SHP77 treated with DMSO at 0.1 percent for 48 hours (cell line): ENCODE measurements around the gene GPR137.
"Not testable (repeated sequence)": the region's sequence is repeated elsewhere in the genome, so short reads cannot be mapped to it uniquely, and the experiment has no call there.

Source experiments
- DNase-seq: peaks from one replicate; lab custom pipeline; 2025; lab: John Stamatoyannopoulos, UW

The GPR137 gene

GRCh38 chr11:64304316-64305072 is 18.8 kb downstream of the GPR137 start:
- DNase-seq = peak; percentile 92

GRCh38 chr11:64305075-64305690 is 19.5 kb downstream of the GPR137 start, which contains the start of gene ESRRA:
Gene ESRRA (plus strand): TSS chr11:64305524. CDS start chr11:64307180, 1,656 bp downstream.
- peak; percentile 97 for DNase-seq

- DNase-seq = peak; percentile 45
Measured at GRCh38 chr11:64305691-64306562, 20.3 kb downstream of the GPR137 start.

GRCh38 chr11:64306563-64306875 is 20.9 kb downstream of the GPR137 start:
- DNase-seq = no peak

GRCh38 chr11:64306876-64307622 is 21.4 kb downstream of the GPR137 start:
- no peak for DNase-seq

- DNase-seq = not testable (repeated sequence)
Measured at GRCh38 chr11:64307795-64308194, 22.1 kb downstream of the GPR137 start.

- DNase-seq = no peak
Measured at GRCh38 chr11:64312947-64313346, 27.3 kb downstream of the GPR137 start.

GRCh38 chr11:64313491-64314145 is 28.0 kb downstream of the GPR137 start:
- no peak for DNase-seq

GRCh38 chr11:64314146-64314804 is 28.6 kb downstream of the GPR137 start:
- no peak for DNase-seq

- DNase-seq = no peak
Measured at GRCh38 chr11:64314805-64315561, 29.3 kb downstream of the GPR137 start.

- DNase-seq = not testable (repeated sequence)
Measured at GRCh38 chr11:64315667-64316526, 30.2 kb downstream of the GPR137 start.

GRCh38 chr11:64316672-64317324 is 31.1 kb downstream of the GPR137 start:
- DNase-seq = peak; percentile 31

GRCh38 chr11:64317325-64317960 is 31.8 kb downstream of the GPR137 start, which contains the start of gene TRMT112:
Gene TRMT112 (minus strand): TSS chr11:64317559. CDS start chr11:64317526, 33 bp downstream.
- peak; percentile 95 for DNase-seq

- peak; percentile 82 for DNase-seq
Measured at GRCh38 chr11:64317961-64318765, 32.5 kb downstream of the GPR137 start, which contains the start of gene PRDX5. Gene PRDX5 (plus strand): TSS chr11:64318121. CDS start chr11:64318216, 95 bp downstream.

GRCh38 chr11:64318766-64319761 is 33.4 kb downstream of the GPR137 start:
- no peak for DNase-seq

GRCh38 chr11:64320556-64320955 is 34.9 kb downstream of the GPR137 start:
- DNase-seq = no peak
